ENCODE results near the gene SEMA5B. TPM values are rescaled to one million over a fixed set of nuclear protein-coding genes. Genes with fewer than 3 reads are reported as not detected.
A peak's percentile ranks its signal among the peaks of the same experiment; 100 is the strongest.

Gene SEMA5B
- total RNA-seq, 1 experiment from 2014 or later: 0.16 TPM

DNA sequence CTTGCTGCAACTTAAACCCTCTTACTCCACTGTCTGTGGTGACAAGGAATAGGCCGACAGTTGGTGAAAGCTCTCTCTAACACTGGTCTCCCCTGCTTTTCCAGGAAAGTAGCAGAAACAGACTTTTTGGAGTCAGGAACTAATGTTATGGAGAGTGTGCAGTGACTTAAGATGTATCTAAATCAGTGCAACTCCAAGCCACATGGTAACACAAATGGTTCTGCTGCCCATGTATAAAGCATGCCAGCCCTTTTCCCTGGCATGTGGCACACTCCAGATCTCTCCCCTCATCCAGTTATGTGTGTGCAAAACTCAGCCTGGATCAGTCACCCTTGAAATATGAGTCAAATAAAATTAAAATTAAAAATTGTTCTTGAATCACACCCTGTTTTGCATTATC, 55.4 kb downstream of the SEMA5B start:
- no peaks in the 10 kb centered on the region for H3K27me3 ChIP-seq
- H3K36me3 ChIP-seq: no peaks in the 10 kb centered on the region
- no peak for DNase-seq
- no peaks in the 10 kb centered on the region for H3K9me3 ChIP-seq (replicated peaks)
- H3K4me3 ChIP-seq: no peak overlapping the region
- H3K4me1 ChIP-seq: peaks cover 42% of the 10 kb centered on the region
- H3K27ac ChIP-seq: no peak overlapping the region

GRCh38 chr3:122969585-122970469, 57.7 kb downstream of the SEMA5B start:
- peaks cover 28% of the 10 kb centered on the region for H3K4me1 ChIP-seq
- no peak overlapping the region for H3K4me3 ChIP-seq
- DNase-seq: peak; percentile 76 to 87
- no peaks in the 10 kb centered on the region for H3K9me3 ChIP-seq (replicated peaks)
- no peaks in the 10 kb centered on the region for H3K27me3 ChIP-seq
- peak overlapping the region; percentile 16 for H3K27ac ChIP-seq
- H3K36me3 ChIP-seq: no peaks in the 10 kb centered on the region

DNA sequence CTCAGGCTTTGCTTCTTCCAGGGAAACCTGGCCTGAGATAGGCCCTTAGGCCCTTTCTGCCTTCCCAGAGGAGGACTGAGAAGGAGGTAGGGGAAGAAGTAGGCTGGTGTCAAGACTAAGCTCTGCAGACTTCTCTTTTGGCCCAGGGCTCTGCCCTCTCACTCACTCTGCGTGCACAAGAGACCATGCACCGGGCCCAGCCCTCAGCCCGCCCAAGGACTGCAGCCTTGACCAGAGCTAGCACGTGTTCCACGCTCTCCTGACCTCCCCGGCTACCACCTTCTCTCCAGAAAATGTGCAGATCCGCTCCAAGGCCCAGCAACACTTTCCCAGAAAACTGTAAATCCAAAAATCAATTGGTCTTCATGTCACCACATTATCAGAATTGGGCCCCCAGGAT, 59.8 kb downstream of the SEMA5B start:
- no peak for DNase-seq
- Histone ChIP-seq H3K27ac (no peak overlapping the region), H3K4me3 (no peak overlapping the region), H3K36me3 (no peaks in the 10 kb centered on the region), H3K4me1 (peaks cover 15% of the 10 kb centered on the region), H3K27me3 (no peaks in the 10 kb centered on the region), H3K9me3 (replicated peaks) (no peaks in the 10 kb centered on the region)

- Histone ChIP-seq H3K27me3 (no peaks in the 10 kb centered on the region), H3K9me3 (replicated peaks) (no peaks in the 10 kb centered on the region), H3K36me3 (no peaks in the 10 kb centered on the region), H3K27ac (no peak overlapping the region), H3K4me1 (peaks cover 15% of the 10 kb centered on the region), H3K4me3 (no peak overlapping the region)
- no peak for DNase-seq
These were observed 60.2 kb downstream of the SEMA5B start for GRCh38 chr3:122967356-122967755.

DNA sequence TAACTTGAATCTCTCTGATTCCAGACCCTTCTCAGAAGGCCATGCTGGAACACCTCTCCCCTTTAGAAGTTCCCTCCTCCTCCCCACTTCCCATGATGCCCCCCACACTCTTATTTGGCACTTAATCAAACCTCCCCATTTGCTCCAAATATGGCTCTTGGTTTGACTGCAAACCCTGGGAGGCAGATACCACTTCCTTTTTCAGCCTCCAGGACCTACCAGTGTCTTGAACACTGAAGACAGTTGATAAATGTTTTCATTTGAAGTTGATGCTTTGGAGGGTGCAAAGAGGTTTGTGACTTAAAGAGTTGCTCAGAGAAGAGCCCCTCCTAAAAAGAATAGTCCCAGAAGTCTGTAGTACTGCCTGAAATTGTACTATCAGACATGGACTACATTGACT, 61.5 kb downstream of the SEMA5B start:
- Histone ChIP-seq H3K9me3 (replicated peaks) (no peaks in the 10 kb centered on the region), H3K27ac (no peak overlapping the region), H3K27me3 (no peaks in the 10 kb centered on the region), H3K4me3 (no peak overlapping the region), H3K4me1 (peaks cover 15% of the 10 kb centered on the region), H3K36me3 (no peaks in the 10 kb centered on the region)
- DNase-seq: no peak

DNA sequence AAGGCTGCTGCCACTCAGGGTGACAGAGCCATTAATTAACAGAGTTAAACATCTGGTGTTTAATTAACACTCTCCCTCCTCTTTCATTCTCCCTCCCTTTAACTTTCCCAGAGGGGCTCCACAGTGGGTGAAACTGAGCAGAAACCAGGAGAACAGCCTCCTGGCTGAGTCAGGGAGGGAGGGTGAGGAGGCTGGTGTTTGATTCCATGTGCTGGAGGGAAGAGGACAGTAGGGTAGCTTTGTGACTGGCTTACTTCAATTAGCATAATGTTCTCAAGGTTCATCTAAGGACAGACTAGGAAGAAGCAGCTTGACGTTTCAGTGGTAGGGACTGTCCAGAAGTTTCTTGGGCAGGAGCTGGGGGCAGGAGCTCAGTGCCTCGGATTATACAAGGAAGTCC, 62.8 kb downstream of the SEMA5B start:
- DNase-seq: no peak
- no peaks in the 10 kb centered on the region for H3K36me3 ChIP-seq
- no peaks in the 10 kb centered on the region for H3K27me3 ChIP-seq
- H3K4me1 ChIP-seq: peaks cover 5% of the 10 kb centered on the region; the same call in 1 of the 2 replicates
- H3K4me3 ChIP-seq: no peak overlapping the region
- no peaks in the 10 kb centered on the region for H3K9me3 ChIP-seq (replicated peaks)
- no peak overlapping the region for H3K27ac ChIP-seq

DNA sequence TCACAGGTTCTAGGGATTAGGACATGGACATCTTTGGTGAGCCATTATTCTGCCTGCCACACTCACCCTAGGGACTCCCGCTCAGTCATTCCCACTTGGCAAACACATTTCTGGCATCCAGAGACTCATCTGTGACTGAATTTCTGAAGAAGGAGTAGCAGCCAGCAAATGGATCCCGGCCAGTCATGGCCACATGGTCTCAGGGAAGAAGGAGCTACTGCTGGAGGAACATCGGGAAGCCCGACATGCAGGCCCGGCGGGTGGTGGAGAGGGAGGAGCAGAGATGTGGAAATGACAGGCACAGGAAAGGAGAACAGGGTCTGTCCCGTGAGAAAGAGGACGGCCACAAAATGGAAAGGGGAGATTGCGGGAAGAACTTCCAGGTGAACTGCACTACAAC, 65.4 kb downstream of the SEMA5B start:
- no peaks in the 10 kb centered on the region for H3K9me3 ChIP-seq (replicated peaks)
- H3K27ac ChIP-seq: no peak overlapping the region
- no peaks in the 10 kb centered on the region for H3K27me3 ChIP-seq
- no peak overlapping the region for H3K4me3 ChIP-seq
- no peaks in the 10 kb centered on the region for H3K36me3 ChIP-seq
- no peaks in the 10 kb centered on the region for H3K4me1 ChIP-seq
- no peak for DNase-seq

DNA sequence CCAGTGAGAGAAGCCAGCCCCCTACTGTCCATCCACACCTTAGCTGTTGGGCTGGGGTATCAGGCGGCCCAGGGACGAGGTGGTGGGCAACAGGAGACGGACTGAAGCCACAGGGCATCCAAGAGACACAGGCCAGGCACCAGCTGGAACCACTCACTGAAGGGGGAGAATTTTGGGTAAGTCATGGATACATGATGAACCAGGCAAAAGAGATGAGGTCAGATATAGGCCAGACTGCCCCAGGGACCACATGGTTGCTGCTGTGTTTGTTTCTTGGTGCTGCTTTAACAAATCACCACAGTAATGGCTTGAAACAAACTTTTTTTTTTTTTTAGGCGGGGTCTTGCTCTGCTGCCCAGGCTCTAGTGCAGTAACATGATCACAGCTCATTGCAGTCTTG, 66.4 kb downstream of the SEMA5B start:
- H3K4me3 ChIP-seq: no peak overlapping the region
- peak in 1 of 2 experiments; percentile 27 for DNase-seq

GRCh38 chr3:122960652-122961051, 66.9 kb downstream of the SEMA5B start:
- Histone ChIP-seq H3K27ac (no peak overlapping the region), H3K4me3 (no peak overlapping the region), H3K4me1 (no peaks in the 10 kb centered on the region), H3K36me3 (no peaks in the 10 kb centered on the region), H3K27me3 (no peaks in the 10 kb centered on the region), H3K9me3 (replicated peaks) (no peaks in the 10 kb centered on the region)
- no peak for DNase-seq

More for the DNA sequence above, 66.4 kb downstream of the SEMA5B start:
- Histone ChIP-seq H3K4me1 (no peaks in the 10 kb centered on the region), H3K9me3 (replicated peaks) (no peaks in the 10 kb centered on the region), H3K27ac (no peak overlapping the region), H3K36me3 (no peaks in the 10 kb centered on the region), H3K27me3 (no peaks in the 10 kb centered on the region)

DNA sequence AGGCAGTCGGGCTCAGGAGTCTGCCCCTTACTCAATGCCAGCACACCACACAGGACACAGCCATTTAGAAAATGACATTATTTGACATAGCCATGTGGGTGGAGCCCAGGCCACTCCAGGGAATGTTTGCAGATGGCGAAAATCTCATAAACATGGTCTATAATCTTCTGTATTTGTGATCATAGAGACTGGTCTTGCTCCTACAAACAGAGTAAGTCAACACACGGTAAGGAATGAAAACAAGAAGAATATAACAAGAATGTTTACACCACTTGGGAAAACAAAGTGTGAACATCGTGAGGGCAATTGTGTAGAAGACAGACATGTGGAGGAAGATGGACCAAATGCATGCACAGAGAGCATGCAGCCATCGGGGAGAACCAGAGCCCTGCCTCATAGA, 68.2 kb downstream of the SEMA5B start:
- Histone ChIP-seq H3K4me3 (no peak overlapping the region), H3K4me1 (no peaks in the 10 kb centered on the region), H3K27me3 (0 out of 2 replicates have a peak, but pooled peaks cover 5% of the 10 kb centered on the region), H3K9me3 (replicated peaks) (no peaks in the 10 kb centered on the region), H3K36me3 (no peaks in the 10 kb centered on the region), H3K27ac (no peak overlapping the region)
- no peak for DNase-seq

- Histone ChIP-seq H3K9me3 (replicated peaks) (no peaks in the 10 kb centered on the region), H3K36me3 (no peaks in the 10 kb centered on the region), H3K4me1 (no peaks in the 10 kb centered on the region), H3K27me3 (0 out of 2 replicates have a peak, but pooled peaks cover 5% of the 10 kb centered on the region), H3K27ac (no peak overlapping the region), H3K4me3 (no peak overlapping the region)
- DNase-seq: no peak
These were observed 69.6 kb downstream of the SEMA5B start for GRCh38 chr3:122957707-122958689.

GRCh38 chr3:122956693-122957455, 70.7 kb downstream of the SEMA5B start:
- DNase-seq: no peak
- no peak overlapping the region for H3K27ac ChIP-seq
- no peaks in the 10 kb centered on the region for H3K36me3 ChIP-seq
- 0 out of 2 replicates have a peak, but pooled peaks cover 5% of the 10 kb centered on the region for H3K27me3 ChIP-seq
- H3K9me3 ChIP-seq (replicated peaks): no peaks in the 10 kb centered on the region
- no peaks in the 10 kb centered on the region for H3K4me1 ChIP-seq
- H3K4me3 ChIP-seq: no peak overlapping the region

DNA sequence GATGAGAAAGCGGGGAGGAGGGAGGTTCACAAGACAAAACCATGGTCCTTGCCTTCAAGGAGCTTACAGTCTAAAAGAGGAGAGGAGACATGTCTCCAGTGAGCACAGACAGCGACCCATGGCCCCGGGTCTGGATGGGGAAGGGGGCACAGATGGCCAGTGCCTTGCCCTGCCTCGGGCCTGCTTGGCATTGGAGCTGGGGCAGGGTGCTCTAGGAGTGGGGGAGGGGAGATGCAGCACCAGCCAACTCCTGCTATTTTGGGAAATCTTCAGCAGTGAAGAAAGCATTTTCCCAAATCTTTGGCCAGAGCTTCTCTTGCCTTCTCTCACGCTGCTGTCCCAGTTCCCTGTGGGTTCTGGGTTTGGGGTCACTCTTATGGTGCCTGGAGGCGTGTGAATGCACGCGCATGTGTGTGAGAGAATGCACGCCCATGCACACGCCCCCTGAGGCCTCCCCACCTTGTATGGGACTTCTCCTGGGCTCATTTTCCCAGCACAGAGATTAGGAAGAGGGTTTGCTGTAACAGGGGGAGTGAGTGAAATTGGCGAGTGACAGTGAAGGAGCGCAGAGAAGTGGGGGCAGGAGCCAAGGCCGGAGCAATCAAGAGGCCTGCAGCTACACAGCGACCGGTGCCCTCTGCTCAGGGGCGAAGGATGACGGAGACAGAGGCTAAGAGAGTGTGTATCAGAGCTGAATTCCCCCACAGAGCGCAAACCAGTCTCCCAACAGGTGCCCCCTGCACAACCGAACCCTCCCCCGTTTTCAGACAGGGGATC, 71.5 kb downstream of the SEMA5B start:
- Histone ChIP-seq H3K4me1 (no peaks in the 10 kb centered on the region), H3K9me3 (replicated peaks) (no peaks in the 10 kb centered on the region), H3K27ac (no peak overlapping the region), H3K27me3 (0 out of 2 replicates have a peak, but pooled peaks cover 5% of the 10 kb centered on the region), H3K36me3 (no peaks in the 10 kb centered on the region), H3K4me3 (no peak overlapping the region)
- DNase-seq: no peak

DNA sequence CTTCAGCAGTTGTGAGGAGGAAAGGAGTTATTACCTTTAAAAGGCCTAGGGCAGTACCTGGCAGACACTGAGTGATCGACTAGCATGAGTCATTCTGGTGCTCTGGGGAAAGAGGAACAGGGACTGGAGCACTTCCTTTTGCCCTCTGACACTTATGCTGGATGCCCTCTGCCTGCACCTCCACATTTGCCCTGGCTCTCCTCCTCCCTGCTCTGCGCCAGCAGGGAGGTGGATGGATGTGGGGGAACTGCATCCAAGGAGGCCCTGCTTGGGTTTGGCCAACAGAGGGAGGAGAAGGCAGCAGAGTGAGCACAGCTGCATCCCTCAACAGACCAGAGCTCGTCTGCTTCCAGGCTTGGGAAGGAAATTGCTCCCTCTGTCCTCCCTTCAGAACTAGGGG, 75.0 kb downstream of the SEMA5B start:
- Histone ChIP-seq H3K9me3 (replicated peaks) (no peaks in the 10 kb centered on the region), H3K4me3 (no peak overlapping the region), H3K36me3 (no peaks in the 10 kb centered on the region), H3K27me3 (0 out of 2 replicates have a peak, but pooled peaks cover 5% of the 10 kb centered on the region), H3K27ac (no peak overlapping the region), H3K4me1 (no peaks in the 10 kb centered on the region)
- DNase-seq: no peak

Measured in SJCRH30 (cell line).